Left forelimb (tissue), 1 donor: ENCODE results near the gene RO60.

Experiments
- DNase-seq: peaks from one replicate; pipeline ENCODE4 v3.0.0-alpha.2; 2018; ENCODE audit warnings: low spot score

Gene RO60

DNA sequence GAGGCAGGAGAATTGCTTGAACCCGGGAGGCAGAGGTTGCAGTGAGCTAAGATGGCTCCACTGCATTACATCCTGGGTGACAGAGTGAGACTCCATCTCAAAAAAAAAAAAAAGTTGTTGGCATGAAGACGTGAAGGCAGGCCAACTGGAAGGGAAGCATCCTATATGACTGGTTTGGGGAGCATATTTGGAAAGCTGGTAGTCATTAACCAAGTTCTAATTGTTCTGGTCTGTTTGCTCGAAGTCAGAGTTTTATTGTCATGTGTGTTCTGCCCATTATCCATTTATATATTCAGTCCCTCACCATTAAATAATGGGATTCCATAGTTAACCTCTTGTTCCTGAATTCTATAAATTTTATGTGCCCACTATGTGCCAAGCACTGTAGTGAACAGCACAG, 49.1 kb downstream of the RO60 start:
- no peak for DNase-seq
